Activated CD8-positive, alpha-beta memory T cell treated with anti-CD3 and anti-CD28 coated beads, Interleukin-2, amount 50 U/mL, for 24 hours (primary cell): ENCODE results near the gene UBE2N.

ENCODE experiments used
- DNase-seq: peaks from one replicate; pipeline ENCODE4 v3.0.0-alpha.2; 2020; ENCODE audit errors: extremely low read depth

The UBE2N gene

GRCh38 chr12:93441617-93442410, at the start of gene UBE2N:
Gene UBE2N, minus strand, starts transcription at chr12:93441947. Its CDS starts 63 bp downstream, at chr12:93441884.
- peak; percentile 89 for DNase-seq

GRCh38 chr12:93484315-93484981, 42.7 kb upstream of the UBE2N start:
- no peak for DNase-seq

DNA sequence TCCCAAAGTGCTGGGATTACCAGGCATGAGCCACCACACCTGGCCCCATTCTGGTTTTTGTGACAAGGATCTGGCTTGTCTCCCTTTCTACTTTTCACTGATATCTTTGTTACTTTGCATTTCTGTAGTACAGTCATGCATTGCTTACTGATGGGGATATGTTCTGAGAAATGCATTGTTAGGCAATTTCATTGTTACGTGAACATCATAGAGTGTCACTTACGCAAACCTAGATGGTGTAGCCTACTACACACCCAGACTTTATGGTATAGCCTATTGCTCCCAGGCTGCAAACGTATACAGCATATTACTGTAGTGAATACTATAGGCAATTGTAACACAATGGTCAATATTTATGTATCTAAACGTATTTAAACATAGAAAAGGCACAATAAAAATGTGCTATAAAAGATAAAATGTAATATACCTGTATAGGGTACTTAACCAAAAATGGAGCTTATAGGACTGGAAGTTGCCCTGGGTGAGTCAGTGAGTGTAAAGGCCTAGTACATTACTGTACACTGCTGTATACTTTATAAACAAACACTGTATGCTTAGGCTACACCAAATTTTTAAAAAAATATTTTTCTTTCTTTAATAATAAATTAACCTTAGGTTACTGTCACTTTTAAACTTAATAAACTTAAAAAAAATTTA, 41.5 kb upstream of the UBE2N start:
- no peak for DNase-seq

DNA sequence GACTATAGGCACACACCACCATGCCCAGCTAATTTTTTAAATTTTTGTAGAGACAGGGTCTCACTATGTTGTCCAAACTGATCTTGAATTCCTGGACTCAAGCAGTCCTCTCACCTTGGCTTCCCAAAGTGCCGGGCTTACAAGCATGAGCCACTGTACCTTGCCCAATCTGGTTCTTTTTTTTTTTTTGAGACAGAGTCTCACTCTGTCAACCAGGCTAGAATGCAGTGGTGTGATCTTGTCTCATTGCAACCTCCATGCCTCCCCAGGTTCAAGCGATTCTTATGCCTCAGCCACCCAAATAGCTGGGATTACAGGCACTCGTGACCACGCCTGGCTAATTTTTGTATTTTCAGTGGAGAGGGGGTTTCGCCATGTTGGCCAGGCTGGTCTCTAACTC, 41.0 kb upstream of the UBE2N start:
- DNase-seq: no peak

- DNase-seq: no peak
Observed at GRCh38 chr12:93476555-93476954, 34.8 kb upstream of the UBE2N start.

DNA sequence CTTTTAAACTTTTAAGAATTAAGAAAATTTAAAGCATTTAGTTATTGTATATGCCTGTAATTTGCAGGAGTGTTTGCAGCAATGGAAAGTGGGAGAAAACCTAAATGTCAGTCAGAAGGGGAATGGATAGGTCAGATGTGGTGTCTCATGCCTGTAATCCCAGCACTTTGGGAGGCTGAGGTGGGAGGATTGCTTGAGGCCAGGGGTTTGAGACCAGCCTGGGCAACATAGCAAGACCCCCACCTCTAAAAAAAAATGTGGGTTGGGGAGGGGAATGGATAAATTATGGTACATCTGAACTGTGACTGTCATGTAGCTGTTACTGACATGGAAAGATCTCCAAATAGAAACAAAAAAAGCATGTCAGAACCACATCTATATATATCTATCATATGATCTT, 27.6 kb upstream of the UBE2N start:
- no peak for DNase-seq

- DNase-seq: no peak
Observed at GRCh38 chr12:93468008-93468371, 26.2 kb upstream of the UBE2N start.

DNA sequence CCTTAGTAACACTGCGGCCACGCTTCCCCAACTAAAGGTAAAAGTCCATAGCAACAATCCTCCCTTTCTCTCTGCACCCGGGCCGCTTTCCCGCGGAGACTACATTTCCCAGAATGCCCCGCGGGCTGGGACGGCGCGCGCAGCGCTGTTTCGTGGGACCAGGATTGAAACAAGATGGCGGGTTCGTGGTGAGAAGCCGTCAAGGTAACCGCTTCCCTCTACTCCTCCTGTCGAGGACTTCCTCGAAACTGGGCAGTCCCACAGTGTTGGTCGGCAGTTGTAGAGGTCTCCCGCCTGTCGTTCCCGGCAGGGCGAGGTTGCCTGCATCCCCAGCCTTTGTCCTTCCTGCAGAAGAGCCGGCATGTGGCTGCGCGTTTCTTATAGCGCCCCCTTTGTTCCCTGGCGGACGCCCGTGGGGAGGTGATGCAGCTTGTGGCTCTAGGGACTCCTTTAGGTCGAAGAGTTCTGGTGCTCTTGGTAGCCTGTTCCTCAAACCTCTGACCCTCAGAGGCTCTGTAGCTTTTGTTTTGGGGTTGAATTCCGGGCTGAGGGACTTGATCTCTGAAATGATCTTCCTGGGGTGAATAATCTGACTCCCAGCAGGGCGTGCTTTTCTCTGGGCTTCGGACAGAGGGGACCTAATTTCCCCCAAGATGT, 25.7 kb upstream of the UBE2N start, which contains the start of gene MRPL42:
Gene MRPL42, plus strand, starts transcription at position 164 of the 657 bp plus-strand sequence. CDS start 1,772 bp downstream, outside the sequence.
- peak; percentile 78 for DNase-seq

GRCh38 chr12:93466625-93467350, 25.0 kb upstream of the UBE2N start:
- DNase-seq: no peak

DNA sequence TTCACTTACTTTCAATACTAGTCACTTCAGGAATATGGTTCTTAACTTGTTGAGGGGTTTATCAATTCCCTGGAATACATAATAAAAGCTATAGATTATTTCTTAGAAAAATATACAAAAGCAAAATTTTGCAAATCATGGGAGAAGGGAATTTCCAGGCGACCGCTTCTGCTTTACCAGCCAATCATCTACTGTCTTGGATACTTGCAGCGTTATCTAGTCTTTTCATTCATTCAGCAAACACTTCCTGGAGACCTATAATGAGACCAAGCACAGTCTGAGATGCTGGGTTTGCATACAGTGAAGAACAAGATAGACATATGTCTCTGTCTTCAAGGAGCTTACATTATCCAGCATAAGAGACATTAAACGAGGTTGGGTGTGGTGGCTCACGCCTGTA, 24.1 kb upstream of the UBE2N start:
- DNase-seq: no peak

GRCh38 chr12:93461503-93461902, 19.8 kb upstream of the UBE2N start:
- no peak for DNase-seq

DNA sequence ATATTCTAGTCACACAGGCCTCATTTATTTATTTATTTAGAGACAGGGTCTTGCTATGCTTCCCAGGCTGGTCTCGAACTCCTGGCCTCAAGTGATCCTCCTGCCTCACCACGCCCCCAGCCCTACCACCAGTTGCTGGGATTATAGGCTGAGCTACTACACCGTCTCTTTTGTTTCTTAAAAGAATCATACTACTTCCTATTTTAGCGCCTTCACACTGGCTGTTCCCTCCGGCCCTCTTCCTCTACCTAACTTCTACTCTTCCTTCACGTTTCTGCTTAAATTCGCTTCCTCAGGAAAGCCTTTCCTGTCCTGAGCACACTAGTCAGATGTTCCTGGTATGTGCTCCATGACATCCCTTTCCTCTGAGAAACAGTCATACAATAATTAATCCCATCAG, 19.2 kb upstream of the UBE2N start:
- no peak for DNase-seq

- no peak for DNase-seq
Observed at GRCh38 chr12:93460003-93460402, 18.3 kb upstream of the UBE2N start.

DNA sequence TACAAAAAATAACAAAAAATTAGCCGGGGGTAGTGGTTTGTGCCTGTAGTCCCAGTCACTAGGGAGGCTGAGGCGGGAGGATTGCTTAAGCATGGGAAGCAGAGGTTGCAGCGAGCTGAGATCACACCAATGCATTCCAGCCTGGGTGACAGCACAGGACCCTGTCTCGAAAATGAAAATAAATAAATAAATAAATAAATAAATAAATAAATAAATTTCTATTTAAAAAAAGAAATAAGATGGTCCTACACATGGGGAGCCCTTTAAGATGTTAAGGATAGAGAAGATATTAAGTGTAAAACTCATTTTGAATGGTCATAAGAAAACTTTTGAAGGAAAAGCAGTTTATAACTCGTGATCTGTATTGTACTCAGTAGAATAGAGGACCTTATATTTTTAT, 17.4 kb upstream of the UBE2N start:
- DNase-seq: no peak

DNA sequence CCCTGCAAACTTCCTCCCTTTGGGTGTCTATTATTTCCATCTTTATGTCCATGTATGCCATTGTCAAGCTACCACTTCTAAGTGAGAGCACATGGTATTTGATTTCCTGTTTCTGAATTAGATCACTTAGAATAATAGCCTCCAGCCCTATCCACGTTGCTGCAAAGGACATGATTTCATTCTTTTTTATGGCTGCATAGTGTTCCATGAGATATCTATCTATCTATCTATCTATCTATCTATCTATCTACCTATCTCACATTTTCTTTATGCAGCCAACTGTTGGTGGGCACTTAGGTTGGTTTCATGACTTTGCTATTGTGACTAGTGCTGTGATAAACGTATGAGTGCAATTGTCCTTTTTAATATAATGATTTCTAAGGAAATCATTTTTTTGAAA, 14.3 kb upstream of the UBE2N start:
- DNase-seq: no peak

DNA sequence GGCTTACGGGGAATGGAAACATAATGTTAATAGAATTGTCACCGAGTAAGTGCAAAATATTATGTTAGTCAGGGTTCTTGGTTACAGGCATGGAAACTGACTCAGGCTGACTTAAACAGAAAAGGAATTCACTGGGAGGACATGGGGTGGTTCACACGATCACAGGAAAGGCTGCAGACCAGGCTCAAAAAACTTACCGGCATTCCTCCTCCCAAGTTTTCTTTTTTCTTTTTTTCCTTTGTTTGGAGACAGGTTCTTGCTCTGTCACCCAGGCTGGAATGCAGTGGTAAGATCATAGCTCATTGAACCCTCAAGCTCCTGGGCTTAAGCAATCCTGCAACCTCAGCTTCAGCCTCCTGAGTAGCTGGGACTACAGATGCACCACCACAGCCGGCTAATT, 11.9 kb upstream of the UBE2N start:
- DNase-seq: no peak

- no peak for DNase-seq
Observed at GRCh38 chr12:93451423-93452158, 9.8 kb upstream of the UBE2N start.

- no peak for DNase-seq
Observed at GRCh38 chr12:93449277-93449676, 7.5 kb upstream of the UBE2N start.

GRCh38 chr12:93448796-93449195, 7.0 kb upstream of the UBE2N start:
- DNase-seq: no peak

DNA sequence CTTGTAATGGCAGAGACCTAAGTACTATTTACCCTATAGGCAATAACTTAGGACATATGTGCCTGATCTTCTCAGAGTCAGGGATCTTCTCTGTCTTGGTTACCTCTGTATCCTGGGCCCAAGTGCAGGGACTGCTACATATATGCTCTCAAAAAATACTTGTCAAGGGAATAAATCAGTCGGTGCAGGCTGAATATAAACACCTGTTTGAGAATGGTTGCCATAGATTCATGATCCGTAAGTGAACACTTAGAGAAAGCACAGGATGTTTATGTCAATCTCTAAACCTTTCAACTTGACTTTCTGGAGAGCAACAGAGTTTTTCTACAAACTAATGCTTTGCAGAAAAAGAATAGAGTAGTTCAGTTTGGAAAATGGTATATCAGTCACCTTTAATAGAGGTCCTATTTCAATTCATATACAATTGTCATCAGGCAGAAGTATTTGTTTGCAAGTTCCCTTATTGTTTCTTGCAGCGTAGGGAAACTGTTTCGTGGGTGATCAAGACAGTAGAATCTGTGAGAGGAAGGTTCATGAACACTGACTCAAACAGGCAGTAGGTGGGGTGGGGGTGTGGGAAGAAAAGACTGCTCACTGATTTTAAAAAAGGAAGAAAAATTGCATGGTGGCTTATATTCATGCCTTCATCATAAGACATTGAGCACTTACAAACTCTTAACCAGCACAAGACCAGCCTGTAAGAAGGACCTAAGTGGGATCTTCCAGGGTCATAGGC, 6.0 kb upstream of the UBE2N start:
- no peak for DNase-seq
